Hepatocyte (in vitro differentiated cells): ENCODE measurements around the gene ATP5F1D.

Experiments used
- EZH2 ChIP-seq: fragments of 200-600 bp; sonication (generic); IDR thresholded peaks from 2 replicates; pipeline ENCODE4 v1.6.1; 2016; ENCODE audit warnings: antibody characterized with exemption, mild to moderate bottlenecking, borderline replicate concordance
- EZH2phosphoT487 ChIP-seq: fragments of 200-600 bp; sonication (generic); IDR thresholded peaks from one replicate; pipeline ENCODE4 v1.6.1; 2018; ENCODE audit warnings: antibody characterized with exemption, mild to moderate bottlenecking, low read depth, moderate library complexity; ENCODE audit not compliant: unreplicated experiment, severe bottlenecking
- TF ChIP-seq, protein P1 (sequence below): fragments of 200-600 bp; sonication (generic); IDR thresholded peaks from 2 replicates; pipeline ENCODE4 v1.5.1; 2016; ENCODE audit warnings: antibody characterized with exemption, mild to moderate bottlenecking; ENCODE audit not compliant: poor library complexity

DNA sequence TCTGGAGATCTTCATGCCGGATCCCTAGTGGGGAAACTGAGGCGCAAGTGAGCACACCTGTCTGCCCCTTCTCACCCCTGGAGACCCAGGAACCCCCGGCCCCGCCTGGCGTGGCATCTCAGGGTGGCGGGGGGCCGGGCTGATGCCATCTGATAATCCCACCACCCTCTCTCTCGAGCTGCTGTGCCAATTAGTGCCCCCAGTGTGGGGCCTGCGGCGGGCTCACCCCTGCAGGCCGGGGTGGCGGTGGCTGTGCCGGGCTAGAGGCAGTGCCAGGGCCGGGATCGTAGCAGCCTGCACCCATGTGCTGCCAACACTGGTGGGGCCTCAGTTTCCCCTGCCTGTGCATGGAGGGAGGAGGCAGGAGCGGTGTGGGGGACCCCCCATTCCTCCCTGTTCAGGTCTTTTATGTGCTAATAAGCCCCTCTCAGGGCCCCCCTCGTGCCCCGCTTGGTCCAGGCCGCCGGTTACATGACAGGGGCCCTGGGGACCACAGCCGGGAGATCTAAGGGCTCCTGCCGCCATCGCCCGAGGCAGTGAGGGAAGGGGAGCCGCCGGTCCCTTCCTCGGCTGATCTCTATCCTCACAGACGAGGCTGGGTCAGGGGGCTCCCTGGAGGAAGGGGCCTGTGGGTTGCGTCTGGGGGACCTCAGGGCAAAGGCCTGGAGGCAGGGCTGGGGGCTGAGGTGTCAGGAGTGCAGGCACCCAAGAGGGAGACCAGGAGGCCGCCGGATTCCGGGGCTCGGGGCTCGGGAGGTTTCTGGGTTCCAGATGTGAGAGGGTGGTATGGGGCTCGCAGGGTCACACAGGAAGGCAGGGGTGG, 52.4 kb downstream of the ATP5F1D start:
- TF ChIP-seq, protein P1, sequence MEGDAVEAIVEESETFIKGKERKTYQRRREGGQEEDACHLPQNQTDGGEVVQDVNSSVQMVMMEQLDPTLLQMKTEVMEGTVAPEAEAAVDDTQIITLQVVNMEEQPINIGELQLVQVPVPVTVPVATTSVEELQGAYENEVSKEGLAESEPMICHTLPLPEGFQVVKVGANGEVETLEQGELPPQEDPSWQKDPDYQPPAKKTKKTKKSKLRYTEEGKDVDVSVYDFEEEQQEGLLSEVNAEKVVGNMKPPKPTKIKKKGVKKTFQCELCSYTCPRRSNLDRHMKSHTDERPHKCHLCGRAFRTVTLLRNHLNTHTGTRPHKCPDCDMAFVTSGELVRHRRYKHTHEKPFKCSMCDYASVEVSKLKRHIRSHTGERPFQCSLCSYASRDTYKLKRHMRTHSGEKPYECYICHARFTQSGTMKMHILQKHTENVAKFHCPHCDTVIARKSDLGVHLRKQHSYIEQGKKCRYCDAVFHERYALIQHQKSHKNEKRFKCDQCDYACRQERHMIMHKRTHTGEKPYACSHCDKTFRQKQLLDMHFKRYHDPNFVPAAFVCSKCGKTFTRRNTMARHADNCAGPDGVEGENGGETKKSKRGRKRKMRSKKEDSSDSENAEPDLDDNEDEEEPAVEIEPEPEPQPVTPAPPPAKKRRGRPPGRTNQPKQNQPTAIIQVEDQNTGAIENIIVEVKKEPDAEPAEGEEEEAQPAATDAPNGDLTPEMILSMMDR = no peak
- TF ChIP-seq EZH2 (no peak), EZH2phosphoT487 (no peak)
